SK-N-SH treated with all-trans-retinoic acid at 6 μM for 48 hours (cell line): ENCODE data around the gene MR1.

ENCODE experiments used
- ARNTL ChIP-seq: fragments of 450-650 bp; formaldehyde crosslinking; IDR thresholded peaks from 2 replicates; pipeline ENCODE4 v1.5.0; 2020; ENCODE audit warnings: low read depth, mild to moderate bottlenecking, moderate library complexity, borderline replicate concordance
- ESRRG ChIP-seq: fragments of 250-450 bp; sonication (Bioruptor Pico); IDR thresholded peaks from 2 replicates; pipeline ENCODE4 v1.6.1; 2021; ENCODE audit warnings: mild to moderate bottlenecking
- RARB ChIP-seq: fragments of 250-450 bp; sonication (Bioruptor Pico); IDR thresholded peaks from 2 replicates; pipeline ENCODE4 v1.8.0; 2021; ENCODE audit warnings: mild to moderate bottlenecking, moderate library complexity
- ZC3H10 ChIP-seq: fragments of 250-450 bp; sonication (Bioruptor Pico); IDR thresholded peaks from 2 replicates; pipeline ENCODE4 v1.5.1; 2021; ENCODE audit warnings: mild to moderate bottlenecking, moderate library complexity
- ZFP3 ChIP-seq: fragments of 250-450 bp; sonication (Bioruptor Pico); IDR thresholded peaks from 2 replicates; pipeline ENCODE4 v1.5.0; 2020; ENCODE audit warnings: mild to moderate bottlenecking, moderate library complexity
- ZFP30 ChIP-seq: fragments of 450-650 bp; formaldehyde crosslinking; IDR thresholded peaks from 2 replicates; pipeline ENCODE4 v1.5.0; 2022; ENCODE audit warnings: mild to moderate bottlenecking, moderate library complexity
- TF ChIP-seq, protein P1 (sequence below): fragments of 250-450 bp; sonication (Bioruptor Pico); IDR thresholded peaks from 2 replicates; pipeline ENCODE4 v1.8.0; 2020; ENCODE audit warnings: mild to moderate bottlenecking, moderate library complexity, borderline replicate concordance
- TF ChIP-seq, protein P2 (sequence below): fragments of 250-450 bp; sonication (Bioruptor Pico); IDR thresholded peaks from 2 replicates; pipeline ENCODE4 v1.5.0; 2020; ENCODE audit warnings: mild to moderate bottlenecking, moderate library complexity
- TF ChIP-seq, protein P3 (sequence below): fragments of 250-450 bp; sonication (Bioruptor Pico); IDR thresholded peaks from 2 replicates; pipeline ENCODE4 v1.8.0; 2021; ENCODE audit warnings: low read depth, mild to moderate bottlenecking, moderate library complexity, borderline replicate concordance
- TF ChIP-seq, protein P4 (sequence below): fragments of 250-450 bp; sonication (Bioruptor Pico); IDR thresholded peaks from 2 replicates; pipeline ENCODE4 v1.5.1; 2020; ENCODE audit warnings: low read depth, mild to moderate bottlenecking, moderate library complexity
- TF ChIP-seq, protein P5 (sequence below): fragments of 250-450 bp; sonication (Bioruptor Pico); IDR thresholded peaks from 2 replicates; pipeline ENCODE4 v1.5.1; 2021; ENCODE audit warnings: mild to moderate bottlenecking, moderate library complexity

DNA sequence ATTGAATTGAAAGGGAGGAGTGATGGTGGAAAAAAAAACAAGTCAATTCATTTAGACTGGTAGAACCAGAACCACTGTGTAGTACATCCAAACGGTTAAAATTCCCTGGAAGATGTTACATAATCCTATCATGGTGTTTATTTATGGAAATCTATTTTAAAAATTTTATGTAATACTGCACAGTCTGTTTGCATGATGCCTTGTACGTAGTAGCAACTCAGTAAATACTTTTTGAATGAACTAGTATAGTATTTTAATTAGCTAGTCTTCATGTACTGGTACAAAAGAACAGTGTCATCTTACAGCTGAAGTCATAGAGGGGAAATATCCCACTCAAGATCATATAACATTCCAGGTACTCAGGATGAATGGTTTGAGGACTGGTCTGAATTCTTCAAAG lies 27.7 kb downstream of the MR1 start:
- no peak for TF ChIP-seq ARNTL
- no peak for TF ChIP-seq ZFP3 (CRISPR knock-in tag)
- TF ChIP-seq, protein P1, sequence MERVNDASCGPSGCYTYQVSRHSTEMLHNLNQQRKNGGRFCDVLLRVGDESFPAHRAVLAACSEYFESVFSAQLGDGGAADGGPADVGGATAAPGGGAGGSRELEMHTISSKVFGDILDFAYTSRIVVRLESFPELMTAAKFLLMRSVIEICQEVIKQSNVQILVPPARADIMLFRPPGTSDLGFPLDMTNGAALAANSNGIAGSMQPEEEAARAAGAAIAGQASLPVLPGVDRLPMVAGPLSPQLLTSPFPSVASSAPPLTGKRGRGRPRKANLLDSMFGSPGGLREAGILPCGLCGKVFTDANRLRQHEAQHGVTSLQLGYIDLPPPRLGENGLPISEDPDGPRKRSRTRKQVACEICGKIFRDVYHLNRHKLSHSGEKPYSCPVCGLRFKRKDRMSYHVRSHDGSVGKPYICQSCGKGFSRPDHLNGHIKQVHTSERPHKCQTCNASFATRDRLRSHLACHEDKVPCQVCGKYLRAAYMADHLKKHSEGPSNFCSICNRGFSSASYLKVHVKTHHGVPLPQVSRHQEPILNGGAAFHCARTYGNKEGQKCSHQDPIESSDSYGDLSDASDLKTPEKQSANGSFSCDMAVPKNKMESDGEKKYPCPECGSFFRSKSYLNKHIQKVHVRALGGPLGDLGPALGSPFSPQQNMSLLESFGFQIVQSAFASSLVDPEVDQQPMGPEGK = no peak
- TF ChIP-seq ZFP30 (CRISPR knock-in tag) = no peak
- TF ChIP-seq, protein P2, sequence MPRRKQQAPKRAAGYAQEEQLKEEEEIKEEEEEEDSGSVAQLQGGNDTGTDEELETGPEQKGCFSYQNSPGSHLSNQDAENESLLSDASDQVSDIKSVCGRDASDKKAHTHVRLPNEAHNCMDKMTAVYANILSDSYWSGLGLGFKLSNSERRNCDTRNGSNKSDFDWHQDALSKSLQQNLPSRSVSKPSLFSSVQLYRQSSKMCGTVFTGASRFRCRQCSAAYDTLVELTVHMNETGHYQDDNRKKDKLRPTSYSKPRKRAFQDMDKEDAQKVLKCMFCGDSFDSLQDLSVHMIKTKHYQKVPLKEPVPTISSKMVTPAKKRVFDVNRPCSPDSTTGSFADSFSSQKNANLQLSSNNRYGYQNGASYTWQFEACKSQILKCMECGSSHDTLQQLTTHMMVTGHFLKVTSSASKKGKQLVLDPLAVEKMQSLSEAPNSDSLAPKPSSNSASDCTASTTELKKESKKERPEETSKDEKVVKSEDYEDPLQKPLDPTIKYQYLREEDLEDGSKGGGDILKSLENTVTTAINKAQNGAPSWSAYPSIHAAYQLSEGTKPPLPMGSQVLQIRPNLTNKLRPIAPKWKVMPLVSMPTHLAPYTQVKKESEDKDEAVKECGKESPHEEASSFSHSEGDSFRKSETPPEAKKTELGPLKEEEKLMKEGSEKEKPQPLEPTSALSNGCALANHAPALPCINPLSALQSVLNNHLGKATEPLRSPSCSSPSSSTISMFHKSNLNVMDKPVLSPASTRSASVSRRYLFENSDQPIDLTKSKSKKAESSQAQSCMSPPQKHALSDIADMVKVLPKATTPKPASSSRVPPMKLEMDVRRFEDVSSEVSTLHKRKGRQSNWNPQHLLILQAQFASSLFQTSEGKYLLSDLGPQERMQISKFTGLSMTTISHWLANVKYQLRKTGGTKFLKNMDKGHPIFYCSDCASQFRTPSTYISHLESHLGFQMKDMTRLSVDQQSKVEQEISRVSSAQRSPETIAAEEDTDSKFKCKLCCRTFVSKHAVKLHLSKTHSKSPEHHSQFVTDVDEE (CRISPR knock-in tag) = no peak
- TF ChIP-seq ESRRG (CRISPR knock-in tag) = no peak
- TF ChIP-seq, protein P3, sequence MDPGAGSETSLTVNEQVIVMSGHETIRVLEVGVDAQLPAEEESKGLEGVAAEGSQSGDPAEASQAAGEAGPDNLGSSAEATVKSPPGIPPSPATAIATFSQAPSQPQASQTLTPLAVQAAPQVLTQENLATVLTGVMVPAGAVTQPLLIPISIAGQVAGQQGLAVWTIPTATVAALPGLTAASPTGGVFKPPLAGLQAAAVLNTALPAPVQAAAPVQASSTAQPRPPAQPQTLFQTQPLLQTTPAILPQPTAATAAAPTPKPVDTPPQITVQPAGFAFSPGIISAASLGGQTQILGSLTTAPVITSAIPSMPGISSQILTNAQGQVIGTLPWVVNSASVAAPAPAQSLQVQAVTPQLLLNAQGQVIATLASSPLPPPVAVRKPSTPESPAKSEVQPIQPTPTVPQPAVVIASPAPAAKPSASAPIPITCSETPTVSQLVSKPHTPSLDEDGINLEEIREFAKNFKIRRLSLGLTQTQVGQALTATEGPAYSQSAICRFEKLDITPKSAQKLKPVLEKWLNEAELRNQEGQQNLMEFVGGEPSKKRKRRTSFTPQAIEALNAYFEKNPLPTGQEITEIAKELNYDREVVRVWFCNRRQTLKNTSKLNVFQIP = no peak
- no peak for TF ChIP-seq ZC3H10 (CRISPR knock-in tag)
- TF ChIP-seq, protein P4, sequence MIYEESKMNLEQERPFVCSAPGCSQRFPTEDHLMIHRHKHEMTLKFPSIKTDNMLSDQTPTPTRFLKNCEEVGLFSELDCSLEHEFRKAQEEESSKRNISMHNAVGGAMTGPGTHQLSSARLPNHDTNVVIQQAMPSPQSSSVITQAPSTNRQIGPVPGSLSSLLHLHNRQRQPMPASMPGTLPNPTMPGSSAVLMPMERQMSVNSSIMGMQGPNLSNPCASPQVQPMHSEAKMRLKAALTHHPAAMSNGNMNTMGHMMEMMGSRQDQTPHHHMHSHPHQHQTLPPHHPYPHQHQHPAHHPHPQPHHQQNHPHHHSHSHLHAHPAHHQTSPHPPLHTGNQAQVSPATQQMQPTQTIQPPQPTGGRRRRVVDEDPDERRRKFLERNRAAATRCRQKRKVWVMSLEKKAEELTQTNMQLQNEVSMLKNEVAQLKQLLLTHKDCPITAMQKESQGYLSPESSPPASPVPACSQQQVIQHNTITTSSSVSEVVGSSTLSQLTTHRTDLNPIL (CRISPR knock-in tag) = no peak
- TF ChIP-seq RARB (CRISPR knock-in tag) = no peak
- TF ChIP-seq, protein P5, sequence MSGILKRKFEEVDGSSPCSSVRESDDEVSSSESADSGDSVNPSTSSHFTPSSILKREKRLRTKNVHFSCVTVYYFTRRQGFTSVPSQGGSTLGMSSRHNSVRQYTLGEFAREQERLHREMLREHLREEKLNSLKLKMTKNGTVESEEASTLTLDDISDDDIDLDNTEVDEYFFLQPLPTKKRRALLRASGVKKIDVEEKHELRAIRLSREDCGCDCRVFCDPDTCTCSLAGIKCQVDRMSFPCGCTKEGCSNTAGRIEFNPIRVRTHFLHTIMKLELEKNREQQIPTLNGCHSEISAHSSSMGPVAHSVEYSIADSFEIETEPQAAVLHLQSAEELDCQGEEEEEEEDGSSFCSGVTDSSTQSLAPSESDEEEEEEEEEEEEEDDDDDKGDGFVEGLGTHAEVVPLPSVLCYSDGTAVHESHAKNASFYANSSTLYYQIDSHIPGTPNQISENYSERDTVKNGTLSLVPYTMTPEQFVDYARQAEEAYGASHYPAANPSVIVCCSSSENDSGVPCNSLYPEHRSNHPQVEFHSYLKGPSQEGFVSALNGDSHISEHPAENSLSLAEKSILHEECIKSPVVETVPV (CRISPR knock-in tag) = no peak
